OCI-LY7 (cell line): ENCODE measurements around the gene RPS15. TPM values are rescaled to one million over a fixed set of nuclear protein-coding genes. Genes with fewer than 3 reads are reported as not detected.

ENCODE experiments used
- BruUV-seq: library from RNA; stranded (reverse); fragments of 400-500 nt; replicated peaks from 2 replicates; lab custom pipeline; 2021; lab: Mats Ljungman, UMichigan
- CTCF ChIA-PET: fragments of 300-600 bp; sonication (Branson Sonifier 250); formaldehyde crosslinking; loops from one replicate; lab custom pipeline; 2022; ENCODE audit warnings: antibody characterized with exemption; ENCODE audit not compliant: unreplicated experiment; lab: Charles Lee
- POLR2A ChIA-PET: fragments of 300-600 bp; sonication (Branson Sonifier 250); formaldehyde crosslinking; loops from one replicate; lab custom pipeline; 2022; ENCODE audit warnings: antibody characterized with exemption; lab: Charles Lee
- DNase-seq: peaks from one replicate; pipeline ENCODE4 v3.0.0-alpha.2; 2015; ENCODE audit warnings: low spot score
- H2AFZ ChIP-seq: fragments of 200-600 bp; sonication (generic), shearing (Covaris generic); 2 replicates; pipeline ENCODE4 v1.6.1; 2014; ENCODE audit warnings: mild to moderate bottlenecking, antibody characterized with exemption, low read length, moderate library complexity
- H3K27ac ChIP-seq: fragments of 200-600 bp; sonication (generic); 2 replicates; pipeline ENCODE4 v1.5.1; 2014; ENCODE audit warnings: mixed run types, low read depth, mild to moderate bottlenecking, moderate library complexity, low read length, inconsistent platforms; ENCODE audit not compliant: poor library complexity, severe bottlenecking
- H3K36me3 ChIP-seq: fragments of 200-600 bp; sonication (generic); 2 replicates; pipeline ENCODE4 v1.6.1; 2014; ENCODE audit warnings: mild to moderate bottlenecking, antibody characterized with exemption, low read length, moderate library complexity, mixed read lengths; ENCODE audit not compliant: insufficient read depth
- H3K4me1 ChIP-seq: fragments of 200-600 bp; sonication (generic); 2 replicates; pipeline ENCODE4 v1.5.1; 2014; ENCODE audit warnings: mild to moderate bottlenecking, low read length; ENCODE audit not compliant: insufficient read depth, poor library complexity, severe bottlenecking
- H3K4me2 ChIP-seq: fragments of 200-600 bp; sonication (generic); 2 replicates; pipeline ENCODE4 v1.6.1; 2014; ENCODE audit warnings: mild to moderate bottlenecking, low read length
- H3K4me3 ChIP-seq: fragments of 200-600 bp; sonication (generic); 2 replicates; pipeline ENCODE4 v1.5.1; 2014; ENCODE audit warnings: mild to moderate bottlenecking, low read depth, low read length; ENCODE audit not compliant: poor library complexity, severe bottlenecking
- H3K79me2 ChIP-seq: fragments of 200-600 bp; sonication (generic); 2 replicates; pipeline ENCODE4 v1.6.1; 2016; ENCODE audit warnings: low read depth, mild to moderate bottlenecking, low read length, moderate library complexity, mixed read lengths; ENCODE audit not compliant: insufficient read depth
- H3K9me2 ChIP-seq: fragments of 200-600 bp; sonication (generic); 2 replicates; pipeline ENCODE4 v1.6.1; 2016; ENCODE audit warnings: mild to moderate bottlenecking, low read length, mixed read lengths; ENCODE audit not compliant: insufficient read depth
- H3K9me3 ChIP-seq: fragments of 200-600 bp; sonication (generic); 2 replicates; pipeline ENCODE4 v1.6.1; 2014; ENCODE audit warnings: mild to moderate bottlenecking, mixed run types, low read length, mixed read lengths
- H4K20me1 ChIP-seq: fragments of 200-600 bp; sonication (generic); 2 replicates; pipeline ENCODE4 v1.6.1; 2014; ENCODE audit warnings: mild to moderate bottlenecking, antibody characterized with exemption, low read length, moderate library complexity, mixed read lengths; ENCODE audit not compliant: insufficient read depth
- EZH2phosphoT487 ChIP-seq: fragments of 200-600 bp; sonication (generic); IDR thresholded peaks from 2 replicates; pipeline ENCODE4 v1.6.1; 2018; ENCODE audit warnings: low read depth, borderline replicate concordance, mild to moderate bottlenecking, mixed run types, antibody characterized with exemption, low read length, moderate library complexity, mixed read lengths
- intact Hi-C: fragments of 100-400 bp; cut with micrococcal nuclease; formaldehyde crosslinking; loops from one replicate; pipeline ENCODE4 v1.10.0; 2022; ENCODE audit not compliant: unreplicated experiment
- total RNA-seq, 2 experiments: library from RNA; depleted of rRNA in 1 of 2; stranded (reverse); fragments of >200 nt in 1 of 2; shearing (Covaris generic) in 1 of 2; gene quantifications; 2 replicates each; pipeline ENCODE4 v1.2.3, GENCODE V29; 2014 to 2022
- TF ChIP-seq, protein P1 (sequence below): fragments of 200-600 bp; sonication (generic); conservative IDR thresholded peaks from 2 replicates; pipeline ENCODE4 v1.5.1; 2014; ENCODE audit warnings: mild to moderate bottlenecking, antibody characterized with exemption, low read length, moderate library complexity, mixed read lengths

Gene RPS15
- total RNA-seq, 2 experiments from 2014 or later: 1,860 to 2,068 TPM

DNA sequence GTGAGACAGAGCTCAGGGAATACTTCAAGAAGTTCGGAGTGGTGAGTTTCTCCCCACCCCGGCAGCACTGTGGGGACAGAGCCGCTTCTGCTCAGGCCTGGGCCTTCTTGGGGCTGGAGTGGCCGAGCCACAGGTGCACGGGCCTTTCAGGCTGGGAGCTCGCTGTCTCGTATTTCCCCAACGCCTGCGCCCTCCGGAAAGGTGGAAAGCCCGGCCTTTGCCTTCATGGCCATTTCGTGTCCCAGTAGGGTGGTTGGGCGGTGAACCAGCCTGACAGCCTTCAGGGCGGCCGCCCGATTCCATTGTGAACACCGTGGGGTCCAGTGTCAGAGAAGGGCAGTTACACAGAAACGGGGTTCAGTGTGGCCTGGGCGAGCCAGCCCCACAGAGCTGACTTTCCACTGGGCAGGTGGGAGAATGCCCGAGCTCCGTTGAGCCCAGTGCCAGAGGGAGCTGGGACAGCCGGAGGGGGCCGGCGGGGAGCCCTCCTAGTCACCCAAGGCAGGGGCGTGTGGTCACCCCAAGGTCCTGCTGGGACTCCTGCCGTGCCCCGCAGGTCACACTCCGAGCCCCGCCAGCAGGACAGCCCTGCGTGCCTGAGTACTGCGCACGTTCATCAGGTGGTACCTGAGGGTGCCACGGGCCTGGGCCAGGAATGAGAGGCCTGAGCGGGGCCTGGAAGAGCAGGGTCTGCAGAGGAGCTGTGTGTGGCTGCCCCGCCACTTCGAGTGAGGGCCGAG is 16.8 kb upstream of the RPS15 start:
- intact Hi-C loops: no loop called here
- Histone ChIP-seq H3K9me2 (no peaks in the 10 kb centered on the region), H4K20me1 (peaks cover 9% of the 10 kb centered on the region; the same call in 1 of the 2 replicates), H3K4me3 (no peak overlapping the region), H3K9me3 (no peaks in the 10 kb centered on the region), H2AFZ (no peak overlapping the region), H3K79me2 (peaks cover 20% of the 10 kb centered on the region), H3K4me1 (no peaks in the 10 kb centered on the region), H3K36me3 (peaks cover 94% of the 10 kb centered on the region), H3K27ac (no peak overlapping the region), H3K4me2 (no peak overlapping the region)
- DNase-seq: no peak
- ChIA-PET CTCF (no interaction called here), POLR2A (no interaction called here)
- TF ChIP-seq EZH2phosphoT487: no peak
- TF ChIP-seq, protein P1, sequence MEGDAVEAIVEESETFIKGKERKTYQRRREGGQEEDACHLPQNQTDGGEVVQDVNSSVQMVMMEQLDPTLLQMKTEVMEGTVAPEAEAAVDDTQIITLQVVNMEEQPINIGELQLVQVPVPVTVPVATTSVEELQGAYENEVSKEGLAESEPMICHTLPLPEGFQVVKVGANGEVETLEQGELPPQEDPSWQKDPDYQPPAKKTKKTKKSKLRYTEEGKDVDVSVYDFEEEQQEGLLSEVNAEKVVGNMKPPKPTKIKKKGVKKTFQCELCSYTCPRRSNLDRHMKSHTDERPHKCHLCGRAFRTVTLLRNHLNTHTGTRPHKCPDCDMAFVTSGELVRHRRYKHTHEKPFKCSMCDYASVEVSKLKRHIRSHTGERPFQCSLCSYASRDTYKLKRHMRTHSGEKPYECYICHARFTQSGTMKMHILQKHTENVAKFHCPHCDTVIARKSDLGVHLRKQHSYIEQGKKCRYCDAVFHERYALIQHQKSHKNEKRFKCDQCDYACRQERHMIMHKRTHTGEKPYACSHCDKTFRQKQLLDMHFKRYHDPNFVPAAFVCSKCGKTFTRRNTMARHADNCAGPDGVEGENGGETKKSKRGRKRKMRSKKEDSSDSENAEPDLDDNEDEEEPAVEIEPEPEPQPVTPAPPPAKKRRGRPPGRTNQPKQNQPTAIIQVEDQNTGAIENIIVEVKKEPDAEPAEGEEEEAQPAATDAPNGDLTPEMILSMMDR: no peak
- no TSS peak for BruUV-seq

DNA sequence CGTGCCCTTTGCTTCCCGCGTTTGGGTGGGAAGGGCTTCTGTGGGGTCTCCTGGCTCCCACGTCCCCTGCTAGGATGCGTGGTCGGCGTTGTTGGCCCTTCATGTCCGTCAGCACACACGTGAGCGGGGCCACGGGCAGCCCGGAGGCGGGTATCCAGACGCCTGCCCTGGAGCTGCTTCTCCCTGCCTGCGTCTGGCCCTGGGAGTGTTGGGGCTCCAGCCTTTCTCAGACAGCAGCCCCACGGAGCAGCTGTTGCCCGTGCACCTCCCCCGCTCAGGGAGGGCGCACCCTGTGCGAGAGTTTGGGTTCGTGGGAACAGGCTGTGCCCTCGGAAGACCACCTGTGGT is 16.3 kb upstream of the RPS15 start:
- H2AFZ ChIP-seq: no peak overlapping the region
- H3K27ac ChIP-seq: no peak overlapping the region
- peaks cover 94% of the 10 kb centered on the region for H3K36me3 ChIP-seq
- no peak for DNase-seq
- H4K20me1 ChIP-seq: peaks cover 9% of the 10 kb centered on the region; the same call in 1 of the 2 replicates
- H3K4me2 ChIP-seq: no peak overlapping the region
- no peak overlapping the region for H3K4me3 ChIP-seq
- H3K4me1 ChIP-seq: no peaks in the 10 kb centered on the region
- H3K9me3 ChIP-seq: no peaks in the 10 kb centered on the region
- H3K79me2 ChIP-seq: peaks cover 14% of the 10 kb centered on the region
- intact Hi-C loops: no loop called here
- TF ChIP-seq EZH2phosphoT487: no peak
- TF ChIP-seq, protein P1: no peak
- CTCF ChIA-PET: no interaction called here
- BruUV-seq: no TSS peak
- H3K9me2 ChIP-seq: no peaks in the 10 kb centered on the region
- POLR2A ChIA-PET: no interaction called here

DNA sequence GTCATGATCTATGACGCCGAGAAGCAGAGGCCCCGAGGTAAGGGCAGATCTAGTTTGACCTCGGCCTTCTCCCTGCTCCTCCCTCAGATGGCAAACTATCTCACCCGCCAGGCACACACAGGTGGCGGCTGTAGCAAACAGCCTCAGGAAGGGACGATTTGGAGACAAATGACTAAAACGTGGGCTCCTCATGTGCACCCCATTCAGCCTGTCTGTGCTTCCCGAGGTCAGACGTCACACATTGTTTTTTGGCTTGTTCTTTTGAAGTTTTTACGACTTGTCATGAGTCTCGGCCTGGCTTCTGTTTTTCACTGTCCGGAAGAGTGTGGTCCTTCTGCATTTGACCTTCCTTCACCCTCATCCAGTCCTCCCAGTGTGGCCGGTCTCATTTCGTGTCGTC is 15.8 kb upstream of the RPS15 start:
- no peak overlapping the region for H3K4me3 ChIP-seq
- peaks cover 94% of the 10 kb centered on the region for H3K36me3 ChIP-seq
- no peak overlapping the region for H3K27ac ChIP-seq
- H3K4me1 ChIP-seq: no peaks in the 10 kb centered on the region
- TF ChIP-seq, protein P1: no peak
- no peak for TF ChIP-seq EZH2phosphoT487
- H4K20me1 ChIP-seq: peaks cover 9% of the 10 kb centered on the region; the same call in 1 of the 2 replicates
- no peaks in the 10 kb centered on the region for H3K9me2 ChIP-seq
- ChIA-PET POLR2A (no interaction called here), CTCF (no interaction called here)
- intact Hi-C loops: no loop called here
- DNase-seq: no peak
- no peak overlapping the region for H2AFZ ChIP-seq
- peaks cover 10% of the 10 kb centered on the region; the same call in 1 of the 2 replicates for H3K79me2 ChIP-seq
- H3K9me3 ChIP-seq: no peaks in the 10 kb centered on the region
- H3K4me2 ChIP-seq: no peak overlapping the region
- BruUV-seq: no TSS peak
